ENCODE measurements around the gene MBOAT1.

MBOAT1 gene

GRCh38 chr6:20233007-20233730, 20.9 kb upstream of the MBOAT1 start:
- no peak for DNase-seq

GRCh38 chr6:20232188-20232587, 19.9 kb upstream of the MBOAT1 start:
- DNase-seq, result no peak

GRCh38 chr6:20230401-20231119, 18.3 kb upstream of the MBOAT1 start:
- DNase-seq, result no peak

- no peak for DNase-seq
Measured at GRCh38 chr6:20229881-20230280, 17.6 kb upstream of the MBOAT1 start.

- DNase-seq, result no peak
Measured at GRCh38 chr6:20227350-20227749, 15.1 kb upstream of the MBOAT1 start.

- no peak for DNase-seq
Measured at GRCh38 chr6:20223141-20223540, 10.9 kb upstream of the MBOAT1 start.

- no peak for DNase-seq
Measured at GRCh38 chr6:20221421-20221820, 9.2 kb upstream of the MBOAT1 start.

GRCh38 chr6:20220359-20220758, 8.1 kb upstream of the MBOAT1 start:
- DNase-seq, result no peak

GRCh38 chr6:20217891-20218290, 5.6 kb upstream of the MBOAT1 start:
- no peak for DNase-seq

- no peak for DNase-seq
Measured at GRCh38 chr6:20217324-20217855, 5.1 kb upstream of the MBOAT1 start.

GRCh38 chr6:20215310-20215709, 3.0 kb upstream of the MBOAT1 start:
- no peak for DNase-seq

- DNase-seq, result no peak
Measured at GRCh38 chr6:20213271-20213798, 1.1 kb upstream of the MBOAT1 start.

GRCh38 chr6:20211941-20212391, 303 bp downstream of the MBOAT1 start:
- DNase-seq, result peak; percentile 31

- DNase-seq, result no peak
Measured at GRCh38 chr6:20211037-20211940, 980 bp downstream of the MBOAT1 start.

- DNase-seq, result no peak
Measured at GRCh38 chr6:20210158-20210557, 2.1 kb downstream of the MBOAT1 start.

- DNase-seq, result no peak
Measured at GRCh38 chr6:20208687-20209378, 3.4 kb downstream of the MBOAT1 start.

GRCh38 chr6:20207088-20207418, 5.2 kb downstream of the MBOAT1 start:
- DNase-seq, result no peak

GRCh38 chr6:20205722-20206161, 6.5 kb downstream of the MBOAT1 start:
- no peak for DNase-seq

- DNase-seq, result no peak
Measured at GRCh38 chr6:20204512-20204894, 7.8 kb downstream of the MBOAT1 start.

- no peak for DNase-seq
Measured at GRCh38 chr6:20203561-20204511, 8.4 kb downstream of the MBOAT1 start.

- no peak for DNase-seq
Measured at GRCh38 chr6:20202699-20203302, 9.5 kb downstream of the MBOAT1 start.

All from stimulated activated naive CD4-positive, alpha-beta T cell treated with Interleukin-2 at 50 U/mL for 16 hours (primary cell).